Measurements from ENCODE around the gene COL10A1.

Gene COL10A1

GRCh38 chr6:116136933-116137340 is 11.0 kb upstream of the COL10A1 start:
- no peaks in the 10 kb centered on the region for H3K79me2 ChIP-seq (ENCODE audit: control insufficient read depth, low read length)
- no peaks in the 10 kb centered on the region for H3K9me3 ChIP-seq (ENCODE audit: control insufficient read depth, insufficient read depth, low read length)
- no peak overlapping the region for H3K4me3 ChIP-seq (ENCODE audit: low read length)
- no peaks in the 10 kb centered on the region for H3K36me3 ChIP-seq (ENCODE audit: control insufficient read depth, low read length)
- no peaks in the 10 kb centered on the region for H3F3A ChIP-seq (ENCODE audit: control insufficient read depth, insufficient read depth)
- H3K9me2 ChIP-seq (replicated peaks; ENCODE audit: control insufficient read depth, low read length), result no peaks in the 10 kb centered on the region; the same call in 1 of the 2 replicates
- no peaks in the 10 kb centered on the region for H3K27me3 ChIP-seq (ENCODE audit: control insufficient read depth, low read length)
- no peak for TF ChIP-seq EZH2phosphoT487 (IDR thresholded peaks at IDR 0.05; ENCODE audit: borderline replicate concordance, low read length)
- no peak for TF ChIP-seq CTCF (IDR thresholded peaks at IDR 0.05; ENCODE audit: low read depth, low read length, poor library complexity, severe bottlenecking)
- H3K4me1 ChIP-seq (ENCODE audit: control insufficient read depth, low read length), result no peaks in the 10 kb centered on the region
- no peak overlapping the region for H3K4me2 ChIP-seq (ENCODE audit: low read length)
- no peak overlapping the region for H3K27ac ChIP-seq (ENCODE audit: low read depth, low read length)
- H4K20me1 ChIP-seq (ENCODE audit: control insufficient read depth, insufficient read depth, low read depth, low read length), result no peaks in the 10 kb centered on the region

GRCh38 chr6:116136373-116136772 is 10.4 kb upstream of the COL10A1 start:
- Histone ChIP-seq H3F3A (ENCODE audit: control insufficient read depth, insufficient read depth) (no peaks in the 10 kb centered on the region), H3K27me3 (ENCODE audit: control insufficient read depth, low read length) (no peaks in the 10 kb centered on the region), H3K9me2 (replicated peaks; ENCODE audit: control insufficient read depth, low read length) (no peaks in the 10 kb centered on the region; the same call in 1 of the 2 replicates), H4K20me1 (ENCODE audit: control insufficient read depth, insufficient read depth, low read depth, low read length) (no peaks in the 10 kb centered on the region), H3K79me2 (ENCODE audit: control insufficient read depth, low read length) (no peaks in the 10 kb centered on the region), H3K9me3 (ENCODE audit: control insufficient read depth, insufficient read depth, low read length) (no peaks in the 10 kb centered on the region), H3K4me2 (ENCODE audit: low read length) (no peak overlapping the region), H3K4me1 (ENCODE audit: control insufficient read depth, low read length) (no peaks in the 10 kb centered on the region), H3K4me3 (ENCODE audit: low read length) (no peak overlapping the region), H3K27ac (ENCODE audit: low read depth, low read length) (no peak overlapping the region), H3K36me3 (ENCODE audit: control insufficient read depth, low read length) (no peaks in the 10 kb centered on the region)
- no peak for TF ChIP-seq EZH2phosphoT487 (IDR thresholded peaks at IDR 0.05; ENCODE audit: borderline replicate concordance, low read length)
- no peak for TF ChIP-seq CTCF (IDR thresholded peaks at IDR 0.05; ENCODE audit: low read depth, low read length, poor library complexity, severe bottlenecking)

- no peak for TF ChIP-seq CTCF (IDR thresholded peaks at IDR 0.05; ENCODE audit: low read depth, low read length, poor library complexity, severe bottlenecking)
- TF ChIP-seq EZH2phosphoT487 (IDR thresholded peaks at IDR 0.05; ENCODE audit: borderline replicate concordance, low read length), result no peak
- H4K20me1 ChIP-seq (ENCODE audit: control insufficient read depth, insufficient read depth, low read depth, low read length), result no peaks in the 10 kb centered on the region
- H3K27me3 ChIP-seq (ENCODE audit: control insufficient read depth, low read length), result no peaks in the 10 kb centered on the region
- H3F3A ChIP-seq (ENCODE audit: control insufficient read depth, insufficient read depth), result no peaks in the 10 kb centered on the region
- H3K4me2 ChIP-seq (ENCODE audit: low read length), result no peak overlapping the region
- no peaks in the 10 kb centered on the region; the same call in 1 of the 2 replicates for H3K9me2 ChIP-seq (replicated peaks; ENCODE audit: control insufficient read depth, low read length)
- H3K27ac ChIP-seq (ENCODE audit: low read depth, low read length), result no peak overlapping the region
- H3K4me3 ChIP-seq (ENCODE audit: low read length), result no peak overlapping the region
- no peaks in the 10 kb centered on the region for H3K79me2 ChIP-seq (ENCODE audit: control insufficient read depth, low read length)
- H3K9me3 ChIP-seq (ENCODE audit: control insufficient read depth, insufficient read depth, low read length), result no peaks in the 10 kb centered on the region
- H3K36me3 ChIP-seq (ENCODE audit: control insufficient read depth, low read length), result no peaks in the 10 kb centered on the region
- no peaks in the 10 kb centered on the region for H3K4me1 ChIP-seq (ENCODE audit: control insufficient read depth, low read length)
Observed at GRCh38 chr6:116133453-116133852, 7.5 kb upstream of the COL10A1 start.
